H1 (cell line): ENCODE measurements around the gene F10. TPM values are rescaled to one million over a fixed set of nuclear protein-coding genes. Genes with fewer than 3 reads are reported as not detected.

ENCODE experiments used
- CBX5 ChIP-seq: fragments of 300-800, 300-1000 bp; sonication (generic); IDR thresholded peaks from 2 replicates; pipeline ENCODE4 v1.7.1; 2016; ENCODE audit warnings: antibody characterized with exemption, low read length, low read depth
- CHD7 ChIP-seq: fragments of 300-600 bp; sonication (generic); IDR thresholded peaks from 2 replicates; pipeline ENCODE4 v1.7.1; 2012; ENCODE audit warnings: low read length, moderate library complexity, mild to moderate bottlenecking, inconsistent platforms; ENCODE audit not compliant: insufficient replicate concordance
- CTBP2 ChIP-seq: IDR thresholded peaks from 2 replicates; pipeline ENCODE4 v1.7.0; 2011; ENCODE audit warnings: borderline replicate concordance, mild to moderate bottlenecking, moderate library complexity, mixed read lengths, low read length; ENCODE audit not compliant: insufficient read depth, insufficient read length
- GABPA ChIP-seq: IDR thresholded peaks from 2 replicates; pipeline ENCODE4 v1.6.1; 2011; ENCODE audit warnings: mild to moderate bottlenecking, low read length, moderate library complexity, borderline replicate concordance; ENCODE audit not compliant: insufficient read depth
- HDAC2 ChIP-seq, 2 experiments: fragments of 300-600 bp in 1 of 2; sonication (generic) in 1 of 2; IDR thresholded peaks; 2 replicates each; pipeline ENCODE4 v1.6.1; 2011 to 2012; ENCODE audit warnings: low read depth in 2 of 2, low read length in 2 of 2, mild to moderate bottlenecking in 2 of 2, moderate library complexity in 2 of 2, borderline replicate concordance in 1 of 2, inconsistent platforms in 1 of 2
- JUN ChIP-seq: IDR thresholded peaks from 2 replicates; pipeline ENCODE4 v1.6.1; 2011; ENCODE audit warnings: low read depth, mild to moderate bottlenecking, improper control_type of control experiment, low read length
- KDM1A ChIP-seq: fragments of 200-600, 300-600 bp; sonication (generic); IDR thresholded peaks from 2 replicates; pipeline ENCODE4 v1.7.1; 2016; ENCODE audit warnings: mild to moderate bottlenecking, low read length, borderline replicate concordance
- POLR2A ChIP-seq, 2 experiments: IDR thresholded peaks; 1 replicate in 1 of 2; 2 replicates in 1 of 2; pipeline ENCODE4 v1.6.1; 2011; ENCODE audit warnings: low read depth in 2 of 2, low read length in 2 of 2, mild to moderate bottlenecking in 2 of 2; ENCODE audit errors: control extremely low read depth in 1 of 2
- RXRA ChIP-seq: IDR thresholded peaks from 2 replicates; pipeline ENCODE4 v1.6.1; 2011; ENCODE audit warnings: low read depth, mild to moderate bottlenecking, low read length, moderate library complexity; ENCODE audit not compliant: insufficient read depth
- polyA plus RNA-seq, 7 experiments: library from polyadenylated mRNA; depleted of rRNA in 3 of 7; stranded (reverse) in 5 of 7; unstranded in 2 of 7; fragments of >200 nt in 5 of 7; fragments of 200-250 nt in 2 of 7; gene quantifications; 1 replicate in 5 of 7; 2 replicates in 1 of 7; 4 replicates in 1 of 7; pipeline versions ENCODE4 v1.2.1 to v1.2.3, GENCODE V29; 2011 to 2013; ENCODE audit warnings: missing spikeins in 2 of 7, mixed read lengths in 2 of 7
- total RNA-seq: library from RNA; stranded (reverse); fragmentation: NEBNext Ultra II Directional; extraction: Animal tissue kit (Norgen Biotek cat#: 25700); gene quantifications from 2 replicates; pipeline ENCODE4 v1.2.1, GENCODE V29; 2021

F10 gene
- total and polyA plus RNA-seq, 2 of the 8 experiments (the other 6 are each of a cell fraction or from before 2014, with no cell fraction given): 2.0 to 4.2 TPM

GRCh38 chr13:113171250-113172125 lies 48.9 kb downstream of the F10 start (continued):
- no peak for TF ChIP-seq CHD7
- TF ChIP-seq CTBP2: no peak
- TF ChIP-seq GABPA: no peak
- TF ChIP-seq POLR2A (IDR thresholded peaks at IDR 0.05; ENCODE audit: control extremely low read depth in 1 of 2, low read depth in 2 of 2, low read length in 2 of 2): no peak
- no peak for TF ChIP-seq KDM1A
- no peak for TF ChIP-seq JUN
- TF ChIP-seq CBX5: no peak
- TF ChIP-seq RXRA: no peak
- no peak for TF ChIP-seq HDAC2 (IDR thresholded peaks at IDR 0.05; ENCODE audit: borderline replicate concordance in 1 of 2, low read depth in 2 of 2, low read length in 2 of 2)
